ENCODE data around the gene FXYD3. TPM values are rescaled to one million over a fixed set of nuclear protein-coding genes. Genes with fewer than 3 reads are reported as not detected.

FXYD3 gene
- total and polyA plus RNA-seq, 4 donors = 0.32 to 0.45 TPM; not detected in 2

GRCh38 chr19:35156673-35157014 lies 41.0 kb downstream of the FXYD3 start:
- no peaks in the 10 kb centered on the region for H3K9me3 ChIP-seq (ENCODE audit: control insufficient read depth in 4 of 4, low read length in 3 of 4)
- WGBS = 88% methylated on average over 7 of the region's 7 CpGs
- TF ChIP-seq GABPA (IDR thresholded peaks at IDR 0.05 in 1 of 2, conservative IDR thresholded peaks at IDR 0.05 in 1 of 2) (no peak), MAX (IDR thresholded peaks at IDR 0.05) (no peak), CTCF (IDR thresholded peaks at IDR 0.05; ENCODE audit: low read depth, low read length, missing input control) (no peak), FOXA2 (IDR thresholded peaks at IDR 0.05) (no peak), TAF1 (conservative IDR thresholded peaks at IDR 0.05) (no peak), ATF3 (IDR thresholded peaks at IDR 0.05) (no peak), YY1 (IDR thresholded peaks at IDR 0.05) (no peak), FOXA1 (IDR thresholded peaks at IDR 0.05) (no peak), SP1 (IDR thresholded peaks at IDR 0.05) (no peak), REST (IDR thresholded peaks at IDR 0.05) (no peak), RAD21 (IDR thresholded peaks at IDR 0.05) (no peak), HNF4G (IDR thresholded peaks at IDR 0.05) (no peak), RXRA (IDR thresholded peaks at IDR 0.05) (no peak), ZBTB33 (IDR thresholded peaks at IDR 0.05) (no peak), EGR1 (IDR thresholded peaks at IDR 0.05; ENCODE audit: low read depth in 2 of 2) (no peak), JUND (IDR thresholded peaks at IDR 0.05) (no peak), HNF4A (conservative IDR thresholded peaks at IDR 0.05) (no peak)
- H3K27ac ChIP-seq (ENCODE audit: low read depth in 1 of 2, low read length in 2 of 2) = no peak overlapping the region
- DNase-seq (ENCODE audit: low spot score) = no peak
- peaks cover 0 to 23% (median 8%) of the 10 kb centered on the region in 4 donors for H3K4me1 ChIP-seq (ENCODE audit: control insufficient read depth in 4 of 4, insufficient read depth in 4 of 4, low read length in 3 of 4)
- H3K36me3 ChIP-seq (ENCODE audit: control insufficient read depth in 4 of 4, insufficient read depth in 3 of 4, low read depth in 1 of 4, low read length in 3 of 4) = peaks cover 0 to 3% (median 0%) of the 10 kb centered on the region in 4 donors
- H3K27me3 ChIP-seq (ENCODE audit: control insufficient read depth in 4 of 4, insufficient read depth in 4 of 4, low read length in 3 of 4) = peaks cover 0 to 2% (median 0%) of the 10 kb centered on the region in 4 donors
- no peak overlapping the region for H3K9ac ChIP-seq (ENCODE audit: low read depth in 1 of 2, low read length in 2 of 2)
- H3K4me3 ChIP-seq (ENCODE audit: low read depth in 1 of 3, low read length in 3 of 3) = no peak overlapping the region

All from liver (tissue), 9 donors.